Sigmoid colon (tissue), 7 donors: ENCODE measurements around the gene TRABD2B. TPM values are rescaled to one million over a fixed set of nuclear protein-coding genes. Genes with fewer than 3 reads are reported as not detected.

ENCODE experiments used
- DNase-seq: peaks from one replicate; pipeline ENCODE4 v3.0.0-alpha.2; 2019
- H3K27ac ChIP-seq, 4 donors: fragments of 200-600 bp; sonication (generic); one replicate each; pipeline ENCODE4 v1.5.1; 2016 to 2019; ENCODE audit warnings: mild to moderate bottlenecking in 1 of 4
- H3K27me3 ChIP-seq, 3 donors: fragments of 200-600 bp; sonication (generic); one replicate each; pipeline ENCODE4 v1.5.1; 2019; ENCODE audit warnings: mild to moderate bottlenecking in 1 of 3
- H3K36me3 ChIP-seq, 4 donors: fragments of 200-600 bp; sonication (generic); one replicate each; pipeline ENCODE4 v1.5.1; 2016 to 2019
- H3K4me1 ChIP-seq, 4 donors: fragments of 200-600 bp; sonication (generic); one replicate each; pipeline ENCODE4 v1.5.1; 2017 to 2019
- H3K4me3 ChIP-seq, 4 donors: fragments of 200-600 bp; sonication (generic); one replicate each; pipeline ENCODE4 v1.5.1; 2017 to 2019; ENCODE audit warnings: mild to moderate bottlenecking in 2 of 4, moderate library complexity in 1 of 4
- H3K9me3 ChIP-seq, 4 donors: fragments of 200-600 bp in 3 of 4; sonication (generic) in 3 of 4; one replicate each; pipeline versions ENCODE4 v1.5.1 to v1.6.1; 2013 to 2019
- EP300 ChIP-seq, 4 donors: sonication (generic); formaldehyde crosslinking; IDR thresholded peaks; one replicate each; pipeline ENCODE4 v1.6.1; 2017; ENCODE audit warnings: antibody characterized with exemption in 4 of 4
- POLR2A ChIP-seq, 2 donors: fragments of 450-650 bp; IDR thresholded peaks; one replicate each; pipeline ENCODE4 v1.6.1; 2016; ENCODE audit warnings: antibody characterized with exemption in 2 of 2, mild to moderate bottlenecking in 2 of 2, moderate library complexity in 2 of 2
- POLR2AphosphoS5 ChIP-seq, 4 donors: sonication (generic); formaldehyde crosslinking; IDR thresholded peaks; one replicate each; pipeline ENCODE4 v1.6.1; 2017; ENCODE audit warnings: antibody characterized with exemption in 4 of 4
- WGBS, 2 donors: extraction: QIAGEN DNeasy Blood & Tissue Kit; methylation state at CpG; one replicate each; pipeline ENCODE4 v1.1.7; 2013; 5-methylcytosine and 5-hydroxymethylcytosine counted together
- intact Hi-C: fragments of 100-400 bp; cut with DNase I; formaldehyde crosslinking; loops from one replicate; pipeline ENCODE4 v1.15.1; 2023
- polyA plus RNA-seq, 3 donors: library from polyadenylated mRNA; stranded (reverse); fragments of 200-250 nt; gene quantifications; one replicate each; pipeline ENCODE4 v1.2.3, GENCODE V29; 2013
- total RNA-seq, 4 donors: library from RNA; depleted of rRNA; stranded (reverse); fragments of >200 nt; gene quantifications; one replicate each; pipeline ENCODE4 v1.1.0, GENCODE V29; 2016
- TF ChIP-seq, protein P1 (sequence below), 4 experiments: fragments of 450-650 bp in 3 of 4; fragments of 200-600 bp in 1 of 4; IDR thresholded peaks; one replicate each; pipeline ENCODE4 v1.5.1; 2016 to 2019; ENCODE audit warnings: antibody characterized with exemption in 4 of 4, mild to moderate bottlenecking in 3 of 4, moderate library complexity in 2 of 4
- donor health status: healthy with polysubstance abuse.
- donor health status: Bipolar disorder and iron deficiency.
- donor health status: healthy.

The TRABD2B gene
- total and polyA plus RNA-seq, 7 donors, result 0.63 to 1.8 (median 1.0) TPM; not detected in 1

DNA sequence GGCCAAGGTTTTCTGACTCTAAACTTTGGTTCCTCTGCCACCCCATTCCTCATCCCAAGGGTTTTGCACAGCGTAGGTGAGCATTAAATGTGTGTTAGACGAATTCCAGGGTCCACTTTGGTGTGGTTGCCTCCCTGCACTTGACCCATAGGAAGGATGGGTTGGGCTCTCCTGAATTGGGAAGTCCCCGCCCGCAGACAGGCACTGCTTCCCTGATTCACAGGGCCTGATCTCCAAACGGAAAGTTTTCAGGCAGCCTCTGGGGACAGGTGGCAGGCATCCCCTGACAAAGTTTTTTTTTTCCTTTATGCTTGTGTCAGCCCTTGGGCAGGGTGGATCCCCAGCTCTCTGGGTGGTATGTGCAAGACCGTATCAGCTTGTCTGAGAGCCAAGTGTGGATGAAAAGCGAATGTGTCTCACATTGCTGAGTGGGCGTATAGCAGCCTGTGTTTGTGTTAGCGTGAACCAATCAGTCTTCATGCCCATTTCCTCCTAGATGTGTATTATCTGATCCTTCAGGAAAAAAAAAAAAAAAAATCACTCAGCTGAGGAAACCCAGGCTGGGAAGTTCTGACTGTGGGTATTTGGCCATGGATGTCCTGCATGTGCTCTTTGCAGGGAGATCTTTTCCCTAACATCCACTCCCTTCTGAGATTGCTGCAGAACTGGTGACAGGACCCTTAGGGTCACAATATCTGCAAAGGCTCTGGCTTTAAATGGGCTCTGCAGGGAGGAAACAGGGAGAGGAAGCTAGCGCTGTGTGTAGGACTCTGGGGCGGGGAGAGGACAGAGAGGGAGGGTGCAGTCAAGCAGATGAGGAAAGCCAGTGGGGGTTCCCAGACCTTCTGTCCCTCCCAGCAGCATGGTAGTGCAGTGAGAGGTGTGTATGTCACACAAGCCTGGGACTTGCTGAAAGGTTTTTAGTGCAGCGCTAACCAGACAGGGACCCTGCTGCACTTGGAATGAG lies 42.2 kb upstream of the TRABD2B start:
- Histone ChIP-seq H3K27me3 (peaks cover 0 to 4% (median 0%) of the 10 kb centered on the region in 3 donors), H3K4me1 (peaks cover 0 to 11% (median 0%) of the 10 kb centered on the region in 4 donors), H3K36me3 (no peaks in the 10 kb centered on the region), H3K9me3 (no peaks in the 10 kb centered on the region), H3K4me3 (no peak overlapping the region), H3K27ac (no peak overlapping the region)
- intact Hi-C loops, result no loop called here
- no peak for DNase-seq
- WGBS, 2 donors, result 36 to 51% methylated on average over 12 of the region's 12 CpGs
- TF ChIP-seq EP300 (IDR thresholded peaks at IDR 0.05), result no peak
- no peak for TF ChIP-seq POLR2AphosphoS5 (IDR thresholded peaks at IDR 0.05)
- no peak for TF ChIP-seq POLR2A (IDR thresholded peaks at IDR 0.05)
- TF ChIP-seq, protein P1, sequence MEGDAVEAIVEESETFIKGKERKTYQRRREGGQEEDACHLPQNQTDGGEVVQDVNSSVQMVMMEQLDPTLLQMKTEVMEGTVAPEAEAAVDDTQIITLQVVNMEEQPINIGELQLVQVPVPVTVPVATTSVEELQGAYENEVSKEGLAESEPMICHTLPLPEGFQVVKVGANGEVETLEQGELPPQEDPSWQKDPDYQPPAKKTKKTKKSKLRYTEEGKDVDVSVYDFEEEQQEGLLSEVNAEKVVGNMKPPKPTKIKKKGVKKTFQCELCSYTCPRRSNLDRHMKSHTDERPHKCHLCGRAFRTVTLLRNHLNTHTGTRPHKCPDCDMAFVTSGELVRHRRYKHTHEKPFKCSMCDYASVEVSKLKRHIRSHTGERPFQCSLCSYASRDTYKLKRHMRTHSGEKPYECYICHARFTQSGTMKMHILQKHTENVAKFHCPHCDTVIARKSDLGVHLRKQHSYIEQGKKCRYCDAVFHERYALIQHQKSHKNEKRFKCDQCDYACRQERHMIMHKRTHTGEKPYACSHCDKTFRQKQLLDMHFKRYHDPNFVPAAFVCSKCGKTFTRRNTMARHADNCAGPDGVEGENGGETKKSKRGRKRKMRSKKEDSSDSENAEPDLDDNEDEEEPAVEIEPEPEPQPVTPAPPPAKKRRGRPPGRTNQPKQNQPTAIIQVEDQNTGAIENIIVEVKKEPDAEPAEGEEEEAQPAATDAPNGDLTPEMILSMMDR (IDR thresholded peaks at IDR 0.05), result no peak

DNA sequence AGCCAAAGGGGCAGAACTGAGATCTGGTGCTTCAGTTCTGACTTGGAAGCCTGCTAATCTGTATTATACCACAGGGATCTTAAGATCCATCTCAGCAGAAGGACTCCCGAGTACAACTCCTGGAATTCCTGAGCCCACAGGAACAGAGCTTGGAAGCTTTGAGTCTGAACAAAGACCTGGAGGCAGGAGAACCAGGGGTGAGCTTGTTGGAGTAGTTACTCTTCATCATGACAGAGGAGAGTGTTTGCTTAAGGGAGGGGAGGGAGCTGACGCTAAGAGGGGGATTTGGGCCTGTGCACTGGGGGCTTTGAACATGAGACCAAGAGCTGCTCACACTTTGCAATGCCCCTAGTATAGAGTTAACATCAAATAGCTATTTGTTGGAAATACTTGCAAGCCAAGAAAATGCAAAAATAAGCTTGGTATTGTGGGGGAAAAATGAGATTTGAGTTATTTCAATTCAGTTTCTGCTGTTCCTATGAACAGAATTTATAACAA lies 41.1 kb upstream of the TRABD2B start:
- Histone ChIP-seq H3K9me3 (no peaks in the 10 kb centered on the region), H3K4me3 (no peak overlapping the region), H3K27me3 (peaks cover 0 to 4% (median 0%) of the 10 kb centered on the region in 3 donors), H3K36me3 (no peaks in the 10 kb centered on the region), H3K4me1 (peaks cover 0 to 11% (median 0%) of the 10 kb centered on the region in 4 donors), H3K27ac (no peak overlapping the region)
- 89 to 92% methylated on average over 2 of the region's 2 CpGs for WGBS, 2 donors
- no peak for DNase-seq
- intact Hi-C loops, result no loop called here
- TF ChIP-seq EP300 (IDR thresholded peaks at IDR 0.05) (no peak), POLR2A (IDR thresholded peaks at IDR 0.05) (no peak), POLR2AphosphoS5 (IDR thresholded peaks at IDR 0.05) (no peak)
- TF ChIP-seq, protein P1 (IDR thresholded peaks at IDR 0.05), result no peak

DNA sequence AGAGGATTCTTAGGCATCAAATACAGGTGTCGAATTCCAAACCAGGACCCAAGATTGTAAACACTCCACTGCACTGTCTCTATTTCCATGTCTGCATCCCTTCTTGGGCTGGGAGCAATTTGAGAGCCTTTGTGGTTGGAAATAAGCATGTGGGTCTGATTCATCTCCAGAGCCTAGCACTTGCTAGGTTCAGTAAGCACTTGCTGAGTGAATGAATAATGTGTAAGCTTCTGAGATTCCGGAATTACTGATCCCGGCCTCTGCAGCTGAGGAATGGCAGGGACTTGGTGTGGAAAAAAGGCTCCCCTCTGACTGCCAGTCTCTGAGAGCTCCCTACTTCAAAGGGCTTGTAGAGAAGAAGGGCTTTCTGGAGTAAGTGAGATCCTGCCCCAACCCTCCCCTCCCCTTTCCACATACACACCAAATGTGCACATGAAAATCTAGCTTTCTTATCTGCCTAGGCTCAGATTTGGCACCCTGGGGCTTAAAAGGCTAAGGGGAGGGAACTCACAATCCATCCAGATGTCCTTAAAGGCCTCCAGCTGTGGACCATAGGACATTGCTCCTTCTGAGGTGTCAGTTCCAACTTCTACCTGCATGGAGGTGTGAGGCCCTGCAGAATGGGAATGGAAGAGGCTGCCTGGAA lies 39.6 kb upstream of the TRABD2B start:
- Histone ChIP-seq H3K4me3 (no peak overlapping the region), H3K36me3 (no peaks in the 10 kb centered on the region), H3K27me3 (peaks cover 0 to 4% (median 0%) of the 10 kb centered on the region in 3 donors), H3K27ac (no peak overlapping the region), H3K4me1 (peaks cover 0 to 11% (median 0%) of the 10 kb centered on the region in 4 donors), H3K9me3 (no peaks in the 10 kb centered on the region)
- DNase-seq, result no peak
- TF ChIP-seq, protein P1 (IDR thresholded peaks at IDR 0.05), result no peak
- TF ChIP-seq EP300 (IDR thresholded peaks at IDR 0.05) (no peak), POLR2AphosphoS5 (IDR thresholded peaks at IDR 0.05) (no peak), POLR2A (IDR thresholded peaks at IDR 0.05) (no peak)
- intact Hi-C loops, result no loop called here
- WGBS, 2 donors, result 84 to 92% methylated on average over 3 of the region's 3 CpGs

DNA sequence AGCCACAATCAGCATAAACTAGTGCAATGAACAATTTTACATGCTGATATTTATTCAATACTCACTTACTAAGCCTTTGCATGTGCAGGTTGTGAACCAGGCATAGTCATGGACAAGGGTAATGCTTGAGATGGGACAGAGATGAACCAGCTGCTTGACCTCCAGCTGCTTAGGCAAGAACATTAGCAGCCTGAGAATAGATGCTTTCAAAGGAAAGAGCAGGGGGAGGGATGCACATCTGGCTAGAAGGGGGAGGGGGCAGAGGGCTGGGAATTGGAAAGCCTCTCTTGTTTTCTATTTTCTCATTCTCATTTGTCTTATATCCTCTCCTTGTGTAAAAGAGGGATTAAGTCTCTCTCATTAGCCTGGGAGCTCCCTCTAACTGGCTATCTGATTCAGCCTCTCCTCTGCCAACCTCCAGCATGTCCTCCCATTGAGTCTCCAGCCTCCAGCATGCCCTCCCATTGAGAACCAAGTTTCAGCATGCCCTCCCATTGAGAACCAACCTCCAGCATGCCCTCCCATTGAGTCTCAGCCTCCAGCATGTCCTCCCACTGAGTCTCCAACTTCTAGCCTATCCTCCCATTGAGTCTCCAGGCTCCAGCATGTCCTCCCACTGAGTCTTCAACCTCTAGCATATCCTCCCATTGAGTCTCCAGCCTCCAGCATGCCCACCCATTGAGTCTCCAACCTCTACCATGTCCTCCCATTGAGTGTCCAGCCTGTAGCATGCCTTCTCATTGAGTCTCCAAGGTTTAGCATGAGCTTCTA lies 38.4 kb upstream of the TRABD2B start:
- peaks cover 0 to 11% (median 0%) of the 10 kb centered on the region in 4 donors for H3K4me1 ChIP-seq
- H3K27me3 ChIP-seq, result peaks cover 0 to 4% (median 0%) of the 10 kb centered on the region in 3 donors
- intact Hi-C loops, result no loop called here
- TF ChIP-seq EP300 (IDR thresholded peaks at IDR 0.05), result no peak
- TF ChIP-seq POLR2AphosphoS5 (IDR thresholded peaks at IDR 0.05), result no peak
- TF ChIP-seq, protein P1 (IDR thresholded peaks at IDR 0.05), result no peak
- TF ChIP-seq POLR2A (IDR thresholded peaks at IDR 0.05), result no peak
- no peaks in the 10 kb centered on the region for H3K36me3 ChIP-seq
- H3K27ac ChIP-seq, result no peak overlapping the region
- no peaks in the 10 kb centered on the region for H3K9me3 ChIP-seq
- no peak overlapping the region for H3K4me3 ChIP-seq
- no peak for DNase-seq
